ENCODE measurements around the gene ARL2BP.

DNA sequence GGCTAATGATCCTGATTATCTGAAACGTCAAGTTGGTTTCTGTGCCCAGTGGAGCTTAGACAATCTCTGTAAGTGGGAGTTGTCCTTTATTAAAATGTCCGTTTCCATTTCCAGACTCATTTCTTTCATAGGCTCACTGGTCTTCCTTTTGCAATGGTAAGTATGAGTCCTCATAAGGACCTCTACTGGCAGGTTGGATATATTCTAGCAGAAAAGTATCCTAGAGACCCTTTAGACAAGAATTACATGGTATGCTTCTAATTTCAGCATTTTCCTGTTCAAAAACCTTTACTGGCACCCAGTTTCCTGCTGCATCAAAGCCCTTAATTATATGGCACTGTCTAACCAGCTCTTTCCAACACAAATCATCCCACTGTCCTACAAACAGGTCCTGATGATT, 28.1 kb upstream of the ARL2BP start:
- TF ChIP-seq, protein P1, sequence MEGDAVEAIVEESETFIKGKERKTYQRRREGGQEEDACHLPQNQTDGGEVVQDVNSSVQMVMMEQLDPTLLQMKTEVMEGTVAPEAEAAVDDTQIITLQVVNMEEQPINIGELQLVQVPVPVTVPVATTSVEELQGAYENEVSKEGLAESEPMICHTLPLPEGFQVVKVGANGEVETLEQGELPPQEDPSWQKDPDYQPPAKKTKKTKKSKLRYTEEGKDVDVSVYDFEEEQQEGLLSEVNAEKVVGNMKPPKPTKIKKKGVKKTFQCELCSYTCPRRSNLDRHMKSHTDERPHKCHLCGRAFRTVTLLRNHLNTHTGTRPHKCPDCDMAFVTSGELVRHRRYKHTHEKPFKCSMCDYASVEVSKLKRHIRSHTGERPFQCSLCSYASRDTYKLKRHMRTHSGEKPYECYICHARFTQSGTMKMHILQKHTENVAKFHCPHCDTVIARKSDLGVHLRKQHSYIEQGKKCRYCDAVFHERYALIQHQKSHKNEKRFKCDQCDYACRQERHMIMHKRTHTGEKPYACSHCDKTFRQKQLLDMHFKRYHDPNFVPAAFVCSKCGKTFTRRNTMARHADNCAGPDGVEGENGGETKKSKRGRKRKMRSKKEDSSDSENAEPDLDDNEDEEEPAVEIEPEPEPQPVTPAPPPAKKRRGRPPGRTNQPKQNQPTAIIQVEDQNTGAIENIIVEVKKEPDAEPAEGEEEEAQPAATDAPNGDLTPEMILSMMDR (optimal IDR thresholded peaks at IDR 0.05 in 1 of 3, IDR thresholded peaks at IDR 0.05 in 1 of 3, conservative IDR thresholded peaks at IDR 0.05 in 1 of 3; ENCODE audit: extremely low read depth in 1 of 3, insufficient read depth in 2 of 3, low read length in 3 of 3) = no peak
- TF ChIP-seq EZH2 (IDR thresholded peaks at IDR 0.05; ENCODE audit: low read length) = no peak

Data from keratinocyte (primary cell).